HG02973 (cell line): ENCODE data around the gene VIPR2.

Source experiments
- ATAC-seq: cut with Tn5 transposase; IDR thresholded peaks from one replicate; pipeline ENCODE4 v1.9.1; 2021; ENCODE audit warnings: moderate library complexity; ENCODE audit not compliant: unreplicated experiment

VIPR2 gene

GRCh38 chr7:159048656-159049055, 96.0 kb downstream of the VIPR2 start:
- no peak for ATAC-seq

- no peak for ATAC-seq
Observed at GRCh38 chr7:159047536-159047935, 97.1 kb downstream of the VIPR2 start.

GRCh38 chr7:159046300-159046699, 98.4 kb downstream of the VIPR2 start:
- no peak for ATAC-seq

- no peak for ATAC-seq
Observed at GRCh38 chr7:159045839-159046238, 98.8 kb downstream of the VIPR2 start.

- no peak for ATAC-seq
Observed at GRCh38 chr7:159042581-159043101, 102.0 kb downstream of the VIPR2 start.

GRCh38 chr7:159042103-159042502, 102.6 kb downstream of the VIPR2 start:
- ATAC-seq: no peak

- ATAC-seq: no peak
Observed at GRCh38 chr7:159040912-159041711, 103.6 kb downstream of the VIPR2 start.

GRCh38 chr7:159040146-159040545, 104.5 kb downstream of the VIPR2 start:
- no peak for ATAC-seq

GRCh38 chr7:159039716-159040115, 105.0 kb downstream of the VIPR2 start:
- no peak for ATAC-seq

- no peak for ATAC-seq
Observed at GRCh38 chr7:159038066-159038465, 106.6 kb downstream of the VIPR2 start.

- ATAC-seq: no peak
Observed at GRCh38 chr7:159036916-159037605, 107.6 kb downstream of the VIPR2 start.

- no peak for ATAC-seq
Observed at GRCh38 chr7:159035571-159036073, 109.0 kb downstream of the VIPR2 start.

- no peak for ATAC-seq
Observed at GRCh38 chr7:159034988-159035387, 109.7 kb downstream of the VIPR2 start.

GRCh38 chr7:159034394-159034793, 110.3 kb downstream of the VIPR2 start:
- no peak for ATAC-seq

- ATAC-seq: no peak
Observed at GRCh38 chr7:159033956-159034355, 110.7 kb downstream of the VIPR2 start.

GRCh38 chr7:159033473-159033825, 111.2 kb downstream of the VIPR2 start:
- no peak for ATAC-seq

GRCh38 chr7:159032753-159033472, 111.8 kb downstream of the VIPR2 start:
- no peak for ATAC-seq

GRCh38 chr7:159032322-159032721, 112.3 kb downstream of the VIPR2 start:
- no peak for ATAC-seq

GRCh38 chr7:159031750-159032149, 112.9 kb downstream of the VIPR2 start:
- no peak for ATAC-seq

- no peak for ATAC-seq
Observed at GRCh38 chr7:159031135-159031701, 113.4 kb downstream of the VIPR2 start.
